Measurements from ENCODE around the gene CXCL5. TPM values are rescaled to one million over a fixed set of nuclear protein-coding genes. Genes with fewer than 3 reads are reported as not detected.

CXCL5 gene
- polyA plus RNA-seq, 1 of the 3 experiments (the other 2 are of a cell fraction) = 0.02 TPM

DNA sequence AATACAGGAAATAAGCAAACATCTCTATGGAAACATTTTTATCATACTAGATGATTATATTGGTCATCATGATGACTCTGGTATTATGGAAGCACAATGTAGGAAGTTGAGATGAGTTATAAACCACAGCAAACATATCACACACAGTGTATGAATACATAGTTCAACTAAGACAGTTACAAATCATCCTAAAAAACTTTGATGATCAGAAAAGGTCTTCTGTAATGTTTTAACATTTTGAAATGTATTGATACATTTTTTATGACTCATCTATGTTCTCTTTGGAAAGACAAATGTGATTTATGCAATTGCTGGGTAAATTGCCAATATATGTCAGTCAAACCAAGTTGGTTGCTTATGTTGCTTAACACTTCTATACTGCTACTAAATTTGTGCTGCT, 35.3 kb upstream of the CXCL5 start:
- Histone ChIP-seq H3K27me3 (ENCODE audit: insufficient read depth) (peaks cover 25% of the 10 kb centered on the region; the same call in 1 of the 2 replicates), H4K20me1 (ENCODE audit: insufficient read depth) (no peaks in the 10 kb centered on the region), H3F3A (replicated peaks; ENCODE audit: insufficient read depth) (no peaks in the 10 kb centered on the region), H3K9ac (no peak overlapping the region), H3K4me3 (ENCODE audit: low read depth in 2 of 2, low read length in 1 of 2) (no peak overlapping the region), H3K4me1 (ENCODE audit: control insufficient read depth in 1 of 2, insufficient read depth in 2 of 2, low read depth in 1 of 2, low read length in 1 of 2) (peaks cover 0 to 7% of the 10 kb centered on the region in 2 experiments; a peak in 1 of 4 replicates), H3K4me2 (no peak overlapping the region), H3K27ac (ENCODE audit: low read depth in 2 of 2, low read length in 1 of 2) (no peak overlapping the region), H3K9me2 (no peaks in the 10 kb centered on the region), H3K36me3 (replicated peaks in 1 of 2; ENCODE audit: control insufficient read depth in 1 of 2, insufficient read depth in 2 of 2, low read length in 1 of 2) (no peaks in the 10 kb centered on the region), H2AFZ (ENCODE audit: low read depth) (no peak overlapping the region), H3K9me3 (no peaks in the 10 kb centered on the region), H3K79me2 (ENCODE audit: insufficient read depth) (no peaks in the 10 kb centered on the region)
- POLR2A ChIA-PET = no interaction called here
- no peak for DNase-seq
- CTCF ChIA-PET = no interaction called here
- no peak for TF ChIP-seq RXRA (IDR thresholded peaks at IDR 0.05; ENCODE audit: borderline replicate concordance, low read depth)
- TF ChIP-seq IRF3 (IDR thresholded peaks at IDR 0.05; ENCODE audit: low read depth, low read length) = no peak
- no peak for TF ChIP-seq RCOR1 (IDR thresholded peaks at IDR 0.05; ENCODE audit: low read length)
- no peak for TF ChIP-seq POLR2AphosphoS5 (IDR thresholded peaks at IDR 0.05; ENCODE audit: low read depth, low read length)
- TF ChIP-seq JUND (IDR thresholded peaks at IDR 0.05) = no peak
- no peak for TF ChIP-seq MEF2A (IDR thresholded peaks at IDR 0.05; ENCODE audit: borderline replicate concordance, low read depth)
- TF ChIP-seq YY1 (IDR thresholded peaks at IDR 0.05; ENCODE audit: low read depth) = no peak
- TF ChIP-seq MAX (IDR thresholded peaks at IDR 0.05; ENCODE audit: low read depth) = no peak
- no peak for TF ChIP-seq TEAD4 (IDR thresholded peaks at IDR 0.05; ENCODE audit: borderline replicate concordance, insufficient read depth)
- TF ChIP-seq, protein P1, sequence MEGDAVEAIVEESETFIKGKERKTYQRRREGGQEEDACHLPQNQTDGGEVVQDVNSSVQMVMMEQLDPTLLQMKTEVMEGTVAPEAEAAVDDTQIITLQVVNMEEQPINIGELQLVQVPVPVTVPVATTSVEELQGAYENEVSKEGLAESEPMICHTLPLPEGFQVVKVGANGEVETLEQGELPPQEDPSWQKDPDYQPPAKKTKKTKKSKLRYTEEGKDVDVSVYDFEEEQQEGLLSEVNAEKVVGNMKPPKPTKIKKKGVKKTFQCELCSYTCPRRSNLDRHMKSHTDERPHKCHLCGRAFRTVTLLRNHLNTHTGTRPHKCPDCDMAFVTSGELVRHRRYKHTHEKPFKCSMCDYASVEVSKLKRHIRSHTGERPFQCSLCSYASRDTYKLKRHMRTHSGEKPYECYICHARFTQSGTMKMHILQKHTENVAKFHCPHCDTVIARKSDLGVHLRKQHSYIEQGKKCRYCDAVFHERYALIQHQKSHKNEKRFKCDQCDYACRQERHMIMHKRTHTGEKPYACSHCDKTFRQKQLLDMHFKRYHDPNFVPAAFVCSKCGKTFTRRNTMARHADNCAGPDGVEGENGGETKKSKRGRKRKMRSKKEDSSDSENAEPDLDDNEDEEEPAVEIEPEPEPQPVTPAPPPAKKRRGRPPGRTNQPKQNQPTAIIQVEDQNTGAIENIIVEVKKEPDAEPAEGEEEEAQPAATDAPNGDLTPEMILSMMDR (IDR thresholded peaks at IDR 0.05) = no peak
- no peak for TF ChIP-seq USF2 (IDR thresholded peaks at IDR 0.05; ENCODE audit: borderline replicate concordance, low read depth, low read length)
- TF ChIP-seq NFIC (IDR thresholded peaks at IDR 0.05; ENCODE audit: borderline replicate concordance) = no peak
- no peak for TF ChIP-seq RAD21 (IDR thresholded peaks at IDR 0.05; ENCODE audit: low read length)

DNA sequence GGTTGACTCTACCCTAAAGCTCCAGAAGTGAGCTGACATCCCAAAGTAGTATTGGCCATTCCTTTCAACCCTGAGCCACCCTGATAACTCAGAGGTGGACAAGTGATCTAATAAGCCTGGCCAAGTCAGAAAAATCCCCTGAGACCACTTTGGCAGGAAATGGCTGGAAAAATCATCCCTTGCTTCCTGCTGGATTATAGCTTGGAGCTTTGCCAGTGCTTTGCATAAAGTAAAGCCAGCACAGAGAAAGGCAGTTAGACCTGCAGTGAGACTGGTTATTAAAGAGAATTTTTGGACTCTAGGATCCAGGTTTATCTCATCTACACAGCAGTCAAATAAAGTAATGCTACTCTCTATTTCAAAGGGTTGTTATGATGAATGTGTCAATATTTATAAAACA, 33.6 kb upstream of the CXCL5 start:
- H3K9me3 ChIP-seq = 0 out of 2 replicates have a peak, but pooled peaks cover 5% of the 10 kb centered on the region
- no peaks in the 10 kb centered on the region for H3K36me3 ChIP-seq (replicated peaks in 1 of 2; ENCODE audit: control insufficient read depth in 1 of 2, insufficient read depth in 2 of 2, low read length in 1 of 2)
- H3K27me3 ChIP-seq (ENCODE audit: insufficient read depth) = peaks cover 10% of the 10 kb centered on the region; the same call in 1 of the 2 replicates
- no peaks in the 10 kb centered on the region for H3F3A ChIP-seq (replicated peaks; ENCODE audit: insufficient read depth)
- CTCF ChIA-PET = no interaction called here
- no peaks in the 10 kb centered on the region for H4K20me1 ChIP-seq (ENCODE audit: insufficient read depth)
- H3K79me2 ChIP-seq (ENCODE audit: insufficient read depth) = no peaks in the 10 kb centered on the region
- POLR2A ChIA-PET = no interaction called here
- H3K4me1 ChIP-seq (ENCODE audit: control insufficient read depth in 1 of 2, insufficient read depth in 2 of 2, low read depth in 1 of 2, low read length in 1 of 2) = no peaks in the 10 kb centered on the region
- H3K9me2 ChIP-seq = no peaks in the 10 kb centered on the region
- DNase-seq = no peak
- H2AFZ ChIP-seq (ENCODE audit: low read depth) = no peak overlapping the region
- H3K4me3 ChIP-seq (ENCODE audit: low read depth in 2 of 2, low read length in 1 of 2) = no peak overlapping the region
- no peak overlapping the region for H3K27ac ChIP-seq (ENCODE audit: low read depth in 2 of 2, low read length in 1 of 2)
- no peak overlapping the region for H3K9ac ChIP-seq
- H3K4me2 ChIP-seq = no peak overlapping the region
- TF ChIP-seq RXRA (IDR thresholded peaks at IDR 0.05; ENCODE audit: borderline replicate concordance, low read depth) (no peak), FOXM1 (IDR thresholded peaks at IDR 0.05; ENCODE audit: low read depth) (no peak), FOSL2 (IDR thresholded peaks at IDR 0.05; ENCODE audit: borderline replicate concordance, low read depth) (no peak), MEF2A (IDR thresholded peaks at IDR 0.05; ENCODE audit: borderline replicate concordance, low read depth) (no peak), GABPA (IDR thresholded peaks at IDR 0.05; ENCODE audit: low read depth) (no peak), USF1 (IDR thresholded peaks at IDR 0.05; ENCODE audit: borderline replicate concordance, low read depth) (no peak), IRF3 (IDR thresholded peaks at IDR 0.05; ENCODE audit: low read depth, low read length) (no peak), TCF12 (IDR thresholded peaks at IDR 0.05) (no peak), FOXJ3 (CRISPR knock-in tag; IDR thresholded peaks at IDR 0.05) (no peak), CHD2 (IDR thresholded peaks at IDR 0.05; ENCODE audit: low read length, partially characterized antibody) (no peak), POLR2AphosphoS5 (IDR thresholded peaks at IDR 0.05; ENCODE audit: low read depth, low read length) (no peak), ELF1 (IDR thresholded peaks at IDR 0.05) (no peak)
- TF ChIP-seq, protein P1 (IDR thresholded peaks at IDR 0.05) = no peak

Measured in SK-N-SH (cell line).